Caco-2 (cell line): Measurements from ENCODE around the gene ATXN2L. TPM values are rescaled to one million over a fixed set of nuclear protein-coding genes. Genes with fewer than 3 reads are reported as not detected.

Source experiments
- BruUV-seq: library from RNA; stranded (reverse); fragments of 400-500 nt; replicated peaks from 2 replicates; lab custom pipeline; 2021; lab: Mats Ljungman, UMichigan
- CTCF ChIA-PET: fragments of 300-600 bp; sonication (Branson Sonifier 250); formaldehyde crosslinking; loops from one replicate; lab custom pipeline; 2022; ENCODE audit warnings: antibody characterized with exemption; lab: Charles Lee
- POLR2A ChIA-PET: fragments of 300-600 bp; sonication (Branson Sonifier 250); formaldehyde crosslinking; loops from one replicate; lab custom pipeline; 2022; ENCODE audit warnings: antibody characterized with exemption; lab: Charles Lee
- DNase-seq, 2 experiments: peaks; one replicate each; pipeline versions ENCODE4 v3.0.0 to v3.0.0-alpha.2; 2020 to 2022
- H3K27me3 ChIP-seq: replicated peaks from 2 replicates; pipeline ENCODE4 v1.6.0; 2011; ENCODE audit warnings: low read length; ENCODE audit not compliant: control insufficient read depth, insufficient read depth
- H3K36me3 ChIP-seq: 2 replicates; pipeline ENCODE4 v1.5.1; 2011; ENCODE audit warnings: low read length; ENCODE audit not compliant: control insufficient read depth, insufficient read depth
- H3K4me1 ChIP-seq: fragments of 250-450 bp; sonication (Bioruptor Pico); 2 replicates; pipeline ENCODE4 v1.5.1; 2020; ENCODE audit warnings: mild to moderate bottlenecking
- H3K4me3 ChIP-seq: 2 replicates; pipeline ENCODE4 v1.5.1; 2011; ENCODE audit warnings: low read depth, mild to moderate bottlenecking, control low read depth, low read length
- H3K9me3 ChIP-seq: fragments of 250-450 bp; sonication (Bioruptor Pico); 2 replicates; pipeline ENCODE4 v1.5.1; 2020; ENCODE audit warnings: mild to moderate bottlenecking, moderate library complexity
- H3K27ac Mint-ChIP-seq: one replicate; pipeline ENCODE4 v1.8.0; 2022; ENCODE audit warnings: mixed read lengths; ENCODE audit not compliant: unreplicated experiment
- H3K27me3 Mint-ChIP-seq: one replicate; pipeline ENCODE4 v1.8.0; 2022; ENCODE audit warnings: mixed read lengths; ENCODE audit not compliant: insufficient read depth, unreplicated experiment
- H3K36me3 Mint-ChIP-seq: one replicate; pipeline ENCODE4 v1.8.0; 2022; ENCODE audit warnings: mild to moderate bottlenecking, mixed read lengths; ENCODE audit not compliant: insufficient read depth, unreplicated experiment
- H3K4me1 Mint-ChIP-seq: one replicate; pipeline ENCODE4 v1.8.0; 2022; ENCODE audit warnings: low read depth, mixed read lengths; ENCODE audit not compliant: unreplicated experiment
- H3K4me3 Mint-ChIP-seq: one replicate; pipeline ENCODE4 v1.8.0; 2022; ENCODE audit warnings: mild to moderate bottlenecking, moderate library complexity, mixed read lengths; ENCODE audit not compliant: unreplicated experiment
- H3K9me3 Mint-ChIP-seq: one replicate; pipeline ENCODE4 v1.8.0; 2022; ENCODE audit warnings: mixed read lengths; ENCODE audit not compliant: unreplicated experiment
- intact Hi-C: fragments of 100-400 bp; cut with micrococcal nuclease; formaldehyde crosslinking; loops from one replicate; pipeline ENCODE4 v1.10.0; 2022; ENCODE audit not compliant: unreplicated experiment
- total RNA-seq: library from RNA; stranded (reverse); gene quantifications from 2 replicates; pipeline ENCODE4 v1.2.3, GENCODE V29; 2022
- TF ChIP-seq, protein P1 (sequence below), 2 experiments: fragments of 200-600 bp in 1 of 2; IDR thresholded peaks; 1 replicate in 1 of 2; 2 replicates in 1 of 2; pipeline versions ENCODE4 v1.5.1 to v1.8.0; 2011 to 2022; ENCODE audit warnings: antibody characterized with exemption in 1 of 2, control low read depth in 1 of 2, inconsistent platforms in 1 of 2, low read depth in 1 of 2, low read length in 1 of 2, mild to moderate bottlenecking in 1 of 2, moderate library complexity in 1 of 2; ENCODE audit not compliant: insufficient read depth in 1 of 2, severe bottlenecking in 1 of 2, unreplicated experiment in 1 of 2

The ATXN2L gene
- total RNA-seq, 1 experiment from 2014 or later, result 352 TPM

DNA sequence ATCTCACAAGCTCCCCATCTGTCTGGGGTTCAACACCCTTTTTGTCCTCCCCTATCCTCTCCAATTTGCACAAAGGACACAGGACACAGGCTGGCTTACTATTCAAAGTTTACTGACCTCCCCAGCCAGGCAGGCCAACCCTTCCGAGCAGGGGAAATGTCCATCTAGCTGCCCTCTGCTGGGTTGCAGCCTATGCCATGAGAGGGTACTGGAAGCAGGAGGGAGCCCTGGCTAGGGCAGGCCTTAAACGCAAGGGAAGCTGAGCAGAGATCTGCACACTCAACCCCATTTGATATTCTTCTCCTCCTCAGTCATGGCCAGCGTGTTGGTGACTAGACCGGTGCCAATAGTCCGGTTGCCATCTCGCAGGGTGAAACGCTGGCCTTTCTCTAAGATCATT lies 19.9 kb downstream of the ATXN2L start:
- intact Hi-C loops, result no loop called here
- peaks cover 86% of the 10 kb centered on the region for H3K36me3 Mint-ChIP-seq
- CTCF ChIA-PET, result no interaction called here

GRCh38 chr16:28843766-28844165 lies 21.0 kb downstream of the ATXN2L start:
- CTCF ChIA-PET, result no interaction called here
- no TSS peak for BruUV-seq
- Histone ChIP-seq H3K4me3 (no peak overlapping the region), H3K27me3 (no peaks in the 10 kb centered on the region), H3K9me3 (no peaks in the 10 kb centered on the region), H3K36me3 (peaks cover 4% of the 10 kb centered on the region), H3K4me1 (0 out of 2 replicates have a peak, but pooled peaks cover 8% of the 10 kb centered on the region)
- Mint-ChIP-seq H3K27me3 (no peaks in the 10 kb centered on the region), H3K27ac (peak overlapping the region; percentile 96), H3K9me3 (no peaks in the 10 kb centered on the region), H3K4me1 (no peaks in the 10 kb centered on the region), H3K36me3 (peaks cover 75% of the 10 kb centered on the region), H3K4me3 (no peak overlapping the region)
- intact Hi-C loops, result no loop called here
- POLR2A ChIA-PET, result no interaction called here
- TF ChIP-seq, protein P1, sequence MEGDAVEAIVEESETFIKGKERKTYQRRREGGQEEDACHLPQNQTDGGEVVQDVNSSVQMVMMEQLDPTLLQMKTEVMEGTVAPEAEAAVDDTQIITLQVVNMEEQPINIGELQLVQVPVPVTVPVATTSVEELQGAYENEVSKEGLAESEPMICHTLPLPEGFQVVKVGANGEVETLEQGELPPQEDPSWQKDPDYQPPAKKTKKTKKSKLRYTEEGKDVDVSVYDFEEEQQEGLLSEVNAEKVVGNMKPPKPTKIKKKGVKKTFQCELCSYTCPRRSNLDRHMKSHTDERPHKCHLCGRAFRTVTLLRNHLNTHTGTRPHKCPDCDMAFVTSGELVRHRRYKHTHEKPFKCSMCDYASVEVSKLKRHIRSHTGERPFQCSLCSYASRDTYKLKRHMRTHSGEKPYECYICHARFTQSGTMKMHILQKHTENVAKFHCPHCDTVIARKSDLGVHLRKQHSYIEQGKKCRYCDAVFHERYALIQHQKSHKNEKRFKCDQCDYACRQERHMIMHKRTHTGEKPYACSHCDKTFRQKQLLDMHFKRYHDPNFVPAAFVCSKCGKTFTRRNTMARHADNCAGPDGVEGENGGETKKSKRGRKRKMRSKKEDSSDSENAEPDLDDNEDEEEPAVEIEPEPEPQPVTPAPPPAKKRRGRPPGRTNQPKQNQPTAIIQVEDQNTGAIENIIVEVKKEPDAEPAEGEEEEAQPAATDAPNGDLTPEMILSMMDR (IDR thresholded peaks at IDR 0.05; ENCODE audit: insufficient read depth in 1 of 2, low read depth in 1 of 2, low read length in 1 of 2, severe bottlenecking in 1 of 2, unreplicated experiment in 1 of 2), result no peak
- no peak for DNase-seq

More for the DNA sequence above, 19.9 kb downstream of the ATXN2L start:
- H3K27me3 Mint-ChIP-seq, result no peaks in the 10 kb centered on the region
- no peak for DNase-seq
- no peak overlapping the region for H3K27ac Mint-ChIP-seq
- POLR2A ChIA-PET, result no interaction called here
- peaks cover 6% of the 10 kb centered on the region for H3K4me1 Mint-ChIP-seq
- H3K4me3 Mint-ChIP-seq, result peak overlapping the region; percentile 4
- H3K27me3 ChIP-seq, result no peaks in the 10 kb centered on the region
- TF ChIP-seq, protein P1 (IDR thresholded peaks at IDR 0.05; ENCODE audit: insufficient read depth in 1 of 2, low read depth in 1 of 2, low read length in 1 of 2, severe bottlenecking in 1 of 2, unreplicated experiment in 1 of 2), result no peak
- H3K4me1 ChIP-seq, result 0 out of 2 replicates have a peak, but pooled peaks cover 8% of the 10 kb centered on the region
- H3K4me3 ChIP-seq, result no peak overlapping the region
- BruUV-seq, result no TSS peak
- H3K9me3 ChIP-seq, result no peaks in the 10 kb centered on the region
- peaks cover 4% of the 10 kb centered on the region for H3K36me3 ChIP-seq
- H3K9me3 Mint-ChIP-seq, result no peaks in the 10 kb centered on the region

GRCh38 chr16:28844226-28844885 lies 21.6 kb downstream of the ATXN2L start:
- no peaks in the 10 kb centered on the region for H3K9me3 ChIP-seq
- no peak overlapping the region for H3K4me3 ChIP-seq
- DNase-seq, result no peak
- 0 out of 2 replicates have a peak, but pooled peaks cover 8% of the 10 kb centered on the region for H3K4me1 ChIP-seq
- BruUV-seq, result TSS peak; percentile 62
- intact Hi-C loops, result no loop called here
- H3K36me3 ChIP-seq, result peaks cover 4% of the 10 kb centered on the region
- Mint-ChIP-seq H3K27me3 (no peaks in the 10 kb centered on the region), H3K36me3 (peaks cover 69% of the 10 kb centered on the region), H3K9me3 (no peaks in the 10 kb centered on the region), H3K4me3 (peak overlapping the region; percentile 92), H3K27ac (peak overlapping the region; percentile 96), H3K4me1 (no peaks in the 10 kb centered on the region)
- ChIA-PET POLR2A (no interaction called here), CTCF (no interaction called here)
- TF ChIP-seq, protein P1 (IDR thresholded peaks at IDR 0.05; ENCODE audit: insufficient read depth in 1 of 2, low read depth in 1 of 2, low read length in 1 of 2, severe bottlenecking in 1 of 2, unreplicated experiment in 1 of 2), result no peak
- no peaks in the 10 kb centered on the region for H3K27me3 ChIP-seq
